ENCODE measurements around the gene TRMT6. TPM values are rescaled to one million over a fixed set of nuclear protein-coding genes. Genes with fewer than 3 reads are reported as not detected.

The TRMT6 gene
- total RNA-seq, 2 donors from 2014 or later, result 11.6 to 13.1 TPM

- no peak for TF ChIP-seq CTCF (IDR thresholded peaks at IDR 0.05)
- H3K36me3 ChIP-seq, result no peaks in the 10 kb centered on the region
These were observed 29.8 kb downstream of the TRMT6 start for GRCh38 chr20:5920581-5920980.

DNA sequence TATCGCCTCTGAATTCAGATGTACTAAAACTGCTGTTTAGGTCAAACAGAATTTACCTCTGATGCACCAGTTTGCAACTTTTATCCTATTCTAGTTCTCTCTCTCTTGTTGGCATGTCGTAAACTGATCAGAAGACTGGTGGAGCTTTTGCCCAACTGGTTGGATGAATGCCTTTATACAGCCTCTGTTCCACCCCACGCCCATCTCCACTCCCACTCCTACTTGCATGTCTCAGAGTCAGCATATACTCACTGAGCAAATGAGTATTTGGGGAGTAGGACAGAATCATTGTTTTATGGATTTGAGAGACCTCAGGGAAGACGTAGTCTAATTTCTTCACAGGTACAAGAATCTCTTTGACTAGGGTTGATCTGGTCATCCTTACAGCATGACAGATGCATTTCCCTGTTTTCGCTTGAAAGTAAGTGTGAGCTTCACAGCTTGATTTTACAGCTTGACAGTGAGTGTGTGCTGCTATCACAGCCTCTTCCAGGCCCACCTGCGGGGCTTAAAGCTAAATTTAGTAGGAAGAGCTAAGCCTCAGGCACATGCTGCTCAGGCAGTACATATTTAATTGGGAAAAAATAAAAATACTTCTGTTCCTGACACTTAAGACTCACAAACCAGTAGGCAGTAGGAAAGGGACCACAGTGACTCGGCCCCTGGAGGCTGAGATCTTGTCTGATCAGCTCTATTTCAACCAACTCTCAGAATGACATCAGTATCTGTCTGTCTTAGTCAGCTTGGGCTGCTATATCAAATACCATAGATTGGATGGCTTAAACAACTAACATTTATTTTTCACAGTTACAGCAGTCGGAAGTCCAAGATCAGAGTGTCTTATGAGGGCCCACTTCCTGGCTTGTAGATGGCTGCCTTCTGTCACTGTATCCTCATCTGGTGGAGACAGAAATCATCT is 30.4 kb downstream of the TRMT6 start:
- no peaks in the 10 kb centered on the region for H3K4me1 ChIP-seq
- H3K4me3 ChIP-seq, result no peak overlapping the region
- H3K36me3 ChIP-seq, result no peaks in the 10 kb centered on the region
- no peaks in the 10 kb centered on the region for H3K9me3 ChIP-seq
- DNase-seq (ENCODE audit: low spot score), result no peak
- H3K27me3 ChIP-seq, result no peaks in the 10 kb centered on the region
- no peak for TF ChIP-seq CTCF (IDR thresholded peaks at IDR 0.05)
- no peak overlapping the region for H3K27ac ChIP-seq

More at GRCh38 chr20:5920581-5920980, 29.8 kb downstream of the TRMT6 start:
- Histone ChIP-seq H3K4me1 (no peaks in the 10 kb centered on the region), H3K27me3 (no peaks in the 10 kb centered on the region), H3K9me3 (no peaks in the 10 kb centered on the region), H3K27ac (no peak overlapping the region), H3K4me3 (no peak overlapping the region)
- DNase-seq (ENCODE audit: low spot score), result no peak

DNA sequence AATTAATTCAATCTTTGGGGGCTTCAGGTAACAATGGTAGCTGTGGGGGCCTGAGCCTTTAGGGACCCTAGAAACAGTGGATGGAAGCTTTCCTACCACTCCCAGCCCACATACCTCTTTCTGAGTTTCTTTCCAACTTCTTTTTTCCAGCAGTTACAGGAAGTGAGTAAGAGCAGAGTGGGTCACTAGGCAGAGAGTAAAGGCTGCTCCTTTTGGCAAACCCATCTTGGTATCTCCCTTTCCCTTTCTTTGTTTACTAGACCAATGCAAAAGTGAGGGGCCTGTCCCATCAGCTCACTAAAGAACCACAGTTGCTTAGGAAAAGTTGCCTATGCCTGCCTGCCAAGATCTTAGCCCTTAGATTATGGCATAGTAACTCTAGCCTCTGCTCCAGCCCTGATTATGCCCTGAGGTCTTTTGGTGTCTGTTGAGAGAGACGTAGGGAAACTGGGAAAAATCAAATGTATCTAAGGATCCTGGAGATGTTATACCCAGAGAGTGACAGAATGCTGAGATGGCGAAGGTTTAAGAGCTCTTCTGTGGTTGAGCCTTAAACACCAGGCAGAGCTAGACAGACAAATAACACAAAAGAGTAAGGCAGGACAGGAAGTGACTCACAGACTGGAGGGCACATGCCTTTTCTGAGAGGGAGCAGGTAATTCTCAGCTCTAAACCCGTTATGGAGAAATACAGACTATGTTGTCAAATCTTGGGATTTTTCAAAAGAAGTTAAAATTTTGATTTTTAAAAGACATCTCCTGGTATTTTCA is 31.3 kb downstream of the TRMT6 start:
- Histone ChIP-seq H3K36me3 (no peaks in the 10 kb centered on the region), H3K27me3 (no peaks in the 10 kb centered on the region), H3K9me3 (no peaks in the 10 kb centered on the region), H3K4me1 (no peaks in the 10 kb centered on the region), H3K4me3 (no peak overlapping the region), H3K27ac (no peak overlapping the region)
- no peak for DNase-seq (ENCODE audit: low spot score)
- no peak for TF ChIP-seq CTCF (IDR thresholded peaks at IDR 0.05)

DNA sequence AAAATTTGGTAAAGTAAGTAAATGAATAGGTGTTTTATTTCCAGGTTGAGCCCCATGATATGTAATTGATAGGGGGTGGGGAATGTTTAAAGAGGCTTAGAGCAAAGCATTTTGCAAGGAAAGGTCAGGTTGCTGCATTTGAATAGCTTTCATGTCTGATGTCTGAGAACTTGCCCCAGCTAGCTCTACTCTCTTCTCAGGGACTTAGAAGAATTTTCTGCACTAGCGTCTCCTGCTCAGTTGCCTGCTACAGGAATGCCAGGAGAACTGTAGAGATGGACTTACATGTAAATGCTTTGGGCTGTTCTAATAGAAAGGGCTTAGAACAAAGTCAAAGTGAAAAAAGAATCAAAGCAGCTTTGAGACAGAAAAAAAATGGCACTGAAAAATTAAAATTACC is 35.5 kb downstream of the TRMT6 start:
- Histone ChIP-seq H3K27me3 (no peaks in the 10 kb centered on the region), H3K27ac (no peak overlapping the region), H3K4me1 (peaks cover 0 to 5% of the 10 kb centered on the region in 2 donors), H3K36me3 (no peaks in the 10 kb centered on the region), H3K4me3 (no peak overlapping the region), H3K9me3 (no peaks in the 10 kb centered on the region)
- DNase-seq (ENCODE audit: low spot score), result no peak
- no peak for TF ChIP-seq CTCF (IDR thresholded peaks at IDR 0.05)

DNA sequence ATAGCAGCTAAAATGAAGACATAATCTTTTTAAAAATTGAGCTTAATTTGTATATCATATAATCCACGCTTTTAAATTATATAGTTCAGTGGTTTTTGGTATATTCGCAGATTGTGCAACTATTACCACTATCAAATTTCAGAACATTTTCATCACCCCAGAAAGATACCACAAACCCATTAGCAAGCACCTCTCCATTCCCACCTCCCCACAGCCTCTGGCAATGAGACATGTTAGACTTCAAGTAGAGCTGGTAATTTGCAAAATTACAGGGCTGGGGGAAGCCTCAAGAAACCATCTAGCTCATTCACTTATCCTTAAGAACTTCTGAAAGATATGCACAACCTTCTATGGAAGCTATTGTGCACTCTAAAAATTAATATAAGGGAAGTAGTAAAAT is 37.2 kb downstream of the TRMT6 start:
- H3K27me3 ChIP-seq, result no peaks in the 10 kb centered on the region
- no peaks in the 10 kb centered on the region for H3K36me3 ChIP-seq
- DNase-seq (ENCODE audit: low spot score), result no peak
- no peak overlapping the region for H3K4me3 ChIP-seq
- H3K27ac ChIP-seq, result no peak overlapping the region
- no peaks in the 10 kb centered on the region for H3K9me3 ChIP-seq
- TF ChIP-seq CTCF (IDR thresholded peaks at IDR 0.05), result no peak
- H3K4me1 ChIP-seq, result peaks cover 0 to 5% of the 10 kb centered on the region in 2 donors

Data from right atrium auricular region (tissue), 2 donors.